Hepatocyte (in vitro differentiated cells): ENCODE measurements around the gene CALML3. TPM values are rescaled to one million over a fixed set of nuclear protein-coding genes. Genes with fewer than 3 reads are reported as not detected.

Experiments used
- DNase-seq: peaks from one replicate; pipeline ENCODE4 v3.0.0-alpha.2; 2016; ENCODE audit warnings: low spot score
- H2AFZ ChIP-seq: fragments of 200-600 bp; sonication (generic); 2 replicates; pipeline ENCODE4 v1.6.0; 2016; ENCODE audit warnings: antibody characterized with exemption, mild to moderate bottlenecking
- H3K27ac ChIP-seq: fragments of 200-600 bp; sonication (generic); 2 replicates; pipeline ENCODE4 v1.5.1; 2016; ENCODE audit warnings: mild to moderate bottlenecking
- H3K27me3 ChIP-seq: fragments of 200-600 bp; sonication (generic); 2 replicates; pipeline ENCODE4 v1.6.1; 2016
- H3K36me3 ChIP-seq: fragments of 200-600 bp; sonication (generic); replicated peaks from 2 replicates; pipeline ENCODE4 v1.5.1; 2016; ENCODE audit warnings: low read depth; ENCODE audit not compliant: insufficient read depth
- H3K4me1 ChIP-seq: fragments of 200-600 bp; sonication (generic); 2 replicates; pipeline ENCODE4 v1.5.1; 2016; ENCODE audit warnings: mild to moderate bottlenecking, moderate library complexity; ENCODE audit not compliant: insufficient read depth
- H3K4me2 ChIP-seq: fragments of 200-600 bp; sonication (generic); 2 replicates; pipeline ENCODE4 v1.6.0; 2016
- H3K4me3 ChIP-seq: fragments of 200-600 bp; sonication (generic); 2 replicates; pipeline ENCODE4 v1.5.1; 2016; ENCODE audit warnings: mild to moderate bottlenecking
- H3K79me2 ChIP-seq: fragments of 200-600 bp; sonication (generic); 2 replicates; pipeline ENCODE4 v1.6.0; 2017; ENCODE audit warnings: mild to moderate bottlenecking
- H3K9me2 ChIP-seq: fragments of 200-600 bp; sonication (generic); replicated peaks from 2 replicates; pipeline ENCODE4 v1.6.0; 2017; ENCODE audit warnings: mild to moderate bottlenecking; ENCODE audit not compliant: insufficient read depth
- H3K9me3 ChIP-seq: fragments of 200-600 bp; sonication (generic); 2 replicates; pipeline ENCODE4 v1.5.1; 2016; ENCODE audit warnings: low read depth, mild to moderate bottlenecking
- H4K20me1 ChIP-seq: fragments of 200-600 bp; sonication (generic); 2 replicates; pipeline ENCODE4 v1.6.0; 2016; ENCODE audit warnings: mild to moderate bottlenecking; ENCODE audit not compliant: insufficient read depth, poor library complexity, severe bottlenecking
- EZH2 ChIP-seq: fragments of 200-600 bp; sonication (generic); IDR thresholded peaks from 2 replicates; pipeline ENCODE4 v1.6.1; 2016; ENCODE audit warnings: antibody characterized with exemption, mild to moderate bottlenecking, borderline replicate concordance
- EZH2phosphoT487 ChIP-seq: fragments of 200-600 bp; sonication (generic); IDR thresholded peaks from one replicate; pipeline ENCODE4 v1.6.1; 2018; ENCODE audit warnings: antibody characterized with exemption, mild to moderate bottlenecking, low read depth, moderate library complexity; ENCODE audit not compliant: unreplicated experiment, severe bottlenecking
- WGBS: methylation state at CpG from one replicate; pipeline ENCODE4 v1.1.6; 2016; ENCODE audit warnings: low lambda C conversion rate; ENCODE audit errors: missing lambda C conversion rate; 5-methylcytosine and 5-hydroxymethylcytosine counted together
- polyA plus RNA-seq: library from polyadenylated mRNA; unstranded; fragments of >200 nt; fragmentation: Nextera tagmentation; extraction: Ambion mirVana; gene quantifications from 2 replicates; pipeline ENCODE4 v1.2.1, GENCODE V29; 2016
- total RNA-seq: library from RNA; depleted of rRNA; stranded (reverse); fragments of >200 nt; gene quantifications from 2 replicates; pipeline ENCODE4 v1.2.3, GENCODE V29; 2014
- TF ChIP-seq, protein P1 (sequence below): fragments of 200-600 bp; sonication (generic); IDR thresholded peaks from 2 replicates; pipeline ENCODE4 v1.5.1; 2016; ENCODE audit warnings: antibody characterized with exemption, mild to moderate bottlenecking; ENCODE audit not compliant: poor library complexity

Gene CALML3
- total and polyA plus RNA-seq, 2 experiments from 2014 or later: not detected

DNA sequence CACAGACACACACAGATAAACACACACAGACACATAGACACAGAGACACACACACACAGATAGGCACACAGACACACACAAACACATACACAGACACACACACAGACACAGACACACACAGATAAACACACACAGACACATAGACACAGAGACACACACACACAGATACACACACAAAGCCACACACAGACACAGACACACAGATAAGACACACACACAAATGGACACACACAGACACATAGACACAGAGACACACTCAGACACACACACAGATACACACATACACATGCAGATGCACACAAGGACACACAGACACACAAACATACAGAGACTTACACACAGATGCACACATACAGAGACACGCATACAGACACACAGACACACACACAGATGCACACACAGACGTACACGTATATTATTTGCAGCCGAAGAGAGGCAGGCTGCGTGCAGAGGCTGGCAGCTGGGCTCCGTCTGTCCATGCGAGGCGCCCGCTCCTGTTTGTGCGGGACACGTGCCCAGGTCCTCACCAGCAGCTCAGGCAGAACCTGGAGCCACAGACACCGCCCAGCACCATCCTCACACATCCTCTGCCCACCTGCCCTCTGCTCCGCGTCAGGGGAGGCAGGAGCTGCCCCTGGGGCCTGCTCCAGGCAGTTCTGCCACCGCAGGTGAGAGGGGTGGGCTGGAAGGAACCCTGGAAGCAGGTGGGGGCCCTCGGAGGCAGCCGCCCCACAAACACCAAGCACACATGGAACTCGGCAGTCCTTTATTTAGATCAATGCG, 26.6 kb upstream of the CALML3 start:
- no peaks in the 10 kb centered on the region for H3K9me2 ChIP-seq
- H3K4me1 ChIP-seq: peaks cover 16% of the 10 kb centered on the region
- no peaks in the 10 kb centered on the region for H3K36me3 ChIP-seq
- no peaks in the 10 kb centered on the region for H3K79me2 ChIP-seq
- no peak overlapping the region for H2AFZ ChIP-seq
- WGBS: 93% methylated on average over 18 of the region's 19 CpGs
- no peak overlapping the region for H3K4me2 ChIP-seq
- TF ChIP-seq, protein P1, sequence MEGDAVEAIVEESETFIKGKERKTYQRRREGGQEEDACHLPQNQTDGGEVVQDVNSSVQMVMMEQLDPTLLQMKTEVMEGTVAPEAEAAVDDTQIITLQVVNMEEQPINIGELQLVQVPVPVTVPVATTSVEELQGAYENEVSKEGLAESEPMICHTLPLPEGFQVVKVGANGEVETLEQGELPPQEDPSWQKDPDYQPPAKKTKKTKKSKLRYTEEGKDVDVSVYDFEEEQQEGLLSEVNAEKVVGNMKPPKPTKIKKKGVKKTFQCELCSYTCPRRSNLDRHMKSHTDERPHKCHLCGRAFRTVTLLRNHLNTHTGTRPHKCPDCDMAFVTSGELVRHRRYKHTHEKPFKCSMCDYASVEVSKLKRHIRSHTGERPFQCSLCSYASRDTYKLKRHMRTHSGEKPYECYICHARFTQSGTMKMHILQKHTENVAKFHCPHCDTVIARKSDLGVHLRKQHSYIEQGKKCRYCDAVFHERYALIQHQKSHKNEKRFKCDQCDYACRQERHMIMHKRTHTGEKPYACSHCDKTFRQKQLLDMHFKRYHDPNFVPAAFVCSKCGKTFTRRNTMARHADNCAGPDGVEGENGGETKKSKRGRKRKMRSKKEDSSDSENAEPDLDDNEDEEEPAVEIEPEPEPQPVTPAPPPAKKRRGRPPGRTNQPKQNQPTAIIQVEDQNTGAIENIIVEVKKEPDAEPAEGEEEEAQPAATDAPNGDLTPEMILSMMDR: no peak
- TF ChIP-seq EZH2: no peak
- TF ChIP-seq EZH2phosphoT487: no peak
- H3K9me3 ChIP-seq: no peaks in the 10 kb centered on the region
- no peak overlapping the region for H3K4me3 ChIP-seq
- H3K27ac ChIP-seq: no peak overlapping the region
- no peaks in the 10 kb centered on the region for H3K27me3 ChIP-seq
- no peak for DNase-seq
- no peaks in the 10 kb centered on the region for H4K20me1 ChIP-seq

DNA sequence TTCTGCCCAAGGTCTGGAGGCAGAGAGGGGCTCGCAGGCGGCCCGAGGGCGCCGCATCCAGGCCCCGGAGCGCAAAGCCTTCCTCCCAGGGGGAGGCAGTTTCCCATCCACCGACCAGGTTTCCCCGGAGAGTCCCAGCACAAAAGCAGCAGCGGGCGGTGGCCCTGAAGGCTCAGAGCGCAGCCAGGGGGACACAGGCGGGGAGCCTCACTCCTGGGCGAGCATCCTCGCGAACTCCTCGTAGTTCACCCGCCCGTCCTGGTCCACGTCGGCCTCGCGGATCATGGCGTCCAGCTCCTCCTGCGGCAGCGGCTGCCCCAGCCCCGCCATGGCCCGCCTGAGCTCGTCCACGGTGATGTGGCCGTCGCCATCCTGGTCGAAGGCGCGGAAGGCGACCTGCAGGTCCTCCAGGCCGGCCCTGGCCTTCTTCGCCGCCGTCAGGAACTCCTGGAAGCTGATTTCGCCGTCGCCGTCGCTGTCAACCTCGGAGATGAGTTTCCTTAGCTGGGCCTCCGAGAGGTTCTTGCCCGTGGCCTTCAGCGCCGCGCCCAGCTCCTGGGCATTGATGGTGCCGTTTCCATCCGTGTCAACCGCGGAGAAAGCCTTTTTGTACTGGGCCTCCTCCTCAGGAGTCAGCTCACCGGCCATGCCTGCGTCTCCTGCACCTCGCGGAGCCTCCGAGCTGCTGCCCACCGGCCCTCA, 25.8 kb upstream of the CALML3 start:
- Histone ChIP-seq H3K4me2 (no peak overlapping the region), H3K9me2 (no peaks in the 10 kb centered on the region), H3K4me3 (no peak overlapping the region), H4K20me1 (no peaks in the 10 kb centered on the region), H2AFZ (no peak overlapping the region), H3K36me3 (no peaks in the 10 kb centered on the region), H3K9me3 (no peaks in the 10 kb centered on the region), H3K27ac (no peak overlapping the region), H3K79me2 (no peaks in the 10 kb centered on the region), H3K27me3 (no peaks in the 10 kb centered on the region), H3K4me1 (peaks cover 11% of the 10 kb centered on the region)
- 96% methylated on average over 60 of the region's 61 CpGs for WGBS
- TF ChIP-seq EZH2phosphoT487: no peak
- TF ChIP-seq, protein P1: no peak
- no peak for TF ChIP-seq EZH2
- no peak for DNase-seq

DNA sequence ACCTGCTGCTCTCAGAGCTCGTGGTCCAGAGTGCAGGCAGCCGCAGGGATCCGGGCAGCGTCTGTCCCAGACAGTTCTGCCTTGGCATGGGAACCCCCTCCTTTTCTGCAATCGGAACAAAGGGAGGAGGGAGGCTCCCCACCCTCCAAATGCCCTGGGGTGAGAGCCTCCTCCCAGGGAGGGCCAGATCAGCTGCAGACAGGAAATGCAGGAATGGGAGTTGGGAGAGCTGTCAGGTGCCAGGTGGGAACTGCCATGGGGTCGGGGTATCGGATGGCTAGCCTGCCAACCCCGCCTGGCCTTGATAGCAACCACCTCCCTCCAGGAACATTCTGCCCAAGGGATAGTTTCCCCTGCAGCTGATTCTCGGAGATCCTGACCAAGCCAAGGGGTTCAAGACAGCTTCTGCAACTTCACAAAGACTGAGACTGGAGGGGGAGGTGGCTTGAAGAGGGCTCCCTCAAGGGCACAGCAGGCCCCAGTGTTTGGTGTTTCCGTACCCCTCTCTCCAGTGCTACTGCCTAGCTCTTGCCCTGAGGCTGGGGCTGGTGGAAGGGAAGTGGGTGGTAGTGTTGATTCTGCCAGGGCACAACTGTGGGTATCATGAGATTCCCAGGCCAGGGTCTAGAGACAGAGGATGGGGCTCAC, 25.1 kb upstream of the CALML3 start, which contains the start of gene CALML5:
TSS of gene CALML5 (minus strand) at position 78 of the 648 bp plus-strand sequence. CDS start 132 bp downstream, outside the sequence.
- Histone ChIP-seq H4K20me1 (no peaks in the 10 kb centered on the region), H3K27me3 (no peaks in the 10 kb centered on the region), H3K36me3 (no peaks in the 10 kb centered on the region), H3K4me2 (no peak within 1 kb of the TSS), H3K9me3 (no peaks in the 10 kb centered on the region), H3K27ac (no peak within 1 kb of the TSS), H2AFZ (no peak within 1 kb of the TSS), H3K4me1 (peaks cover 11% of the 10 kb centered on the region), H3K9me2 (no peaks in the 10 kb centered on the region), H3K4me3 (no peak within 1 kb of the TSS), H3K79me2 (no peaks in the 10 kb centered on the region)
- no peak for DNase-seq
- WGBS: 90% methylated on average over 10 of the region's 10 CpGs
- TF ChIP-seq EZH2phosphoT487: no peak
